ENCODE data around the gene MEPCE. TPM values are rescaled to one million over a fixed set of nuclear protein-coding genes. Genes with fewer than 3 reads are reported as not detected.

MEPCE gene
- polyA plus RNA-seq, 4 donors, result 54.8 to 61.7 (median 56.9) TPM

DNA sequence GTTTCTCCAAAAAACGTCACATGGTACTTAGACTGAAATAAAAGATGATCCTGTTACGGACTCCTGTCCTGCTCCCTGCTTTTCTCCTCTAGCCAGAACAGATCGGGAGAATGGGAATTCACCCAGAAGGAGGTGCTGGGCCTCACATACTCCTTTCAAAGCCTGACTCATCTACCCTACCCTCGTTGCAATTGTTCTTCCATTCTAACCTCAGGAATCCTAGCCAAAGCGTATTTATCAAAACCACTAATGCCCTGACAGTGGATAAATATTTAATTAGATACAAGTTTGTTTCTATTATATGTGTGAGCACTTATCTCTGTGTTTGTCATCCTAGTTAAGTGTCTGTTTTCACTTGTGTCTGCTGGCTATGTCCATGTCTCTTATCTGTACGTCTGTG is 22.9 kb upstream of the MEPCE start:
- no peak for DNase-seq (ENCODE audit: low read depth in 4 of 4, low spot score in 3 of 4)

DNA sequence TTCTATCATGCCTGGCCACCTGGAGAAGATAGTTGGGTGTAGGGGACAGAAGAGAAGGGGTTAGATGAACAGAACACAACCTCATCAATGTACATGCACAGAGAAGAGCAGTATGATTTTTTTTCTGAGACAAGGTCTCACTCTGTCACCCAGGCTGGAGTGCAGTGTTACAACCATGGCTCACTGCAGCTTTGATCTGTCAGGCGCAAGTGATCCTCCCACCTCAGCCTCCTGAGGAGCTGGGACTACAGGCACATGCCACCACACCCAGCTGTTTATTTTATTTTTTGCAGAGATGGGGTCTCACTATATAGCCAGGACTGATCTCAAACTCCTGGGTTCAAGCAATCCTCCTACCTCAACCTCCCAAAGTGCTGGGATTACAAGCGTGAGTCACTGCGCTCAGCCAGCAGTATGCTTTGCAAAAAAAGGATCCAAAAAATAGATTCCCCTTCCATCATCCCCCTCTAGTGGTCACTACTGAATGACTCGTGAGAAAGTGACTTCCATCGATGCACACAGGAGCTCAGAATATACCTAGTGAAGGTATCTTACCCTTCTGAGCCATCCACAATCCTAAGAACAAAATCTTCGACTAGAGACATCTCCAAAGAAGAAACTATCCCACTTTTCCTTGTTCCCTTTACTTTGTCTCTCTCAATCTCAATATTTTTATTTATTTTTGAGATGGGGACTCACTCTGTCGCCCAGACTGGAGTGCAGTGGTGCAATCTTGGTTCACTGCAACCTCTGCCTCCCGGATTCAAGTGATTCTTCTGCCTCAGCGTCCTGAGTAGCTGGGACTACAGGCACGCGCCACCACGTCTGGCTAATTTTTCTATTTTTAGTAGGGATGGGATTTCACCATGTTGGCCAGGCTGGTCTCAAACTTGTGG is 22.1 kb upstream of the MEPCE start:
- DNase-seq (ENCODE audit: low read depth in 4 of 4, low spot score in 3 of 4), result peak in 3 of 4 donors; percentile 29 to 47 (median 47)

DNA sequence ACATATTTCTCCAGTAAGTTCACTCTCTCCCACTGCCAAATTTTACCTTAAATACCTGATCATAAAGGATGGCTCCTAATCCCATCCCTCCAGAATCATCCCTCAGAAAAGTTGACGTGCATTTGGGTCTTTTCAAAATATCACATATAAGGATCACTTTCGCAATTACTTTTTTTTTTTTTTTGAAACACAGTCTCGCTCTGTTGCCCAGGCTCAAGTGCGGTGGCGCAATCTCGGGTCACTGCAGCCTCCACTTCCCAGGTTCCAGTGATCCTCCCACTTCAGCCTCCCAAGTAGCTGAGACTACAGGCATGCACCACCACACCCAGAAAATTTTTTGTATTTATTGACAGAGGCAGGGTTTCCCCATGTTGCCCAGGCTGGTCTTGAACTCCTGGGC is 18.5 kb upstream of the MEPCE start:
- DNase-seq (ENCODE audit: low read depth in 4 of 4, low spot score in 3 of 4), result no peak

DNA sequence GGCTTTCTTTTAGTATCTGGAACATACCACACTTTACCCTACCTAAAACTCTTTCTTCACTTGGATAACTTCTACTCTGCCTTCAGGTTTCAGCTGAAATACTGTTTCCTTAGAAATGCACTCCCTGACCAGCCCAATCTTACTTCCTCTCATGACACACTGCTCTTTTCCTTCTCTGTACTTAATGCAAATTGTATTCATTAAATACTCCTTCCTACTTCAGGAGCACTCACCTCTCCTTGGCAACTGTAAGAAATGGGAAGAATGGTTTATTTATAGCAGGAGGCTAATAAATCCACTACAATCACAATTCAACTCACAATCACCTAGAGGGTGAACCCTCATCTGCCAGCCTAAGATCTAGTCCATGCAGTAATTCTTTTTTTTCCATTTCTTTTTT is 16.3 kb upstream of the MEPCE start:
- DNase-seq (ENCODE audit: low read depth in 4 of 4, low spot score in 3 of 4), result no peak

DNA sequence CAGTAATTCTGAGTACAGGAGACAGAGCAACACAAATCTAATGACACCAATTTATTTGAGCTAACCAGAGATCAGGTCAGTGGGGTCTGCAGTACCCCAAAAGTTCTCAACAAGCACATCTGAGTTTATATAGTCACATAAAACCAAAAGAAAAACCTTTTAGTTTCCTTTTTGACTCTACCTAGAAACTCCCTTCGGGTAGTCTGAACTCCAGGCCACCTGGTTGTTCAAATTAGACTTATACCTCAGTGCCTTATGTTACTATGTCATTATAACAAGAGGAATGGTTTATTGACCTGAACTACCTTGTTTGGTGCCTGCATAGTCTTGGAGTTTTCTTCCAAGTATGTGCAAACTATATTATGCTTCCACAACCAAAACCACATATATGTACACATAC is 15.7 kb upstream of the MEPCE start:
- DNase-seq (ENCODE audit: low read depth in 4 of 4, low spot score in 3 of 4), result no peak

DNA sequence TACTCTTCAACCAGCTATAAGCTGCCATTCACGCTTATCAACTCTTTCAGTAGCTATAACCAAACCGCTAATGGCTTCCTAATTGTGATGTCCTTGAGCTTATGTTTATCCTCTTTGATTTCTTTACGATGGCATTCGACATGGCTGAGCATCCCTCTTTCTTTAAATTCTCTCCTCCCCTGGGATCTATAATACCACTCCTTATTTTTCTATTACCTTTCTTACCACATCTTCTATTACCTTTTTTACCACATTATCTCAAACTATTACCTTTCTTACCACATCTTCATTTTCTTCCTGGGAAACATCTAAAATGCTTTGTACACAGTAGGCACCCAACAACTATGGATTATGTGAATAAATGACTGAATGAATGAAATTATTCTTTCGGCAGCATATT is 14.2 kb upstream of the MEPCE start:
- no peak for DNase-seq (ENCODE audit: low read depth in 4 of 4, low spot score in 3 of 4)

DNA sequence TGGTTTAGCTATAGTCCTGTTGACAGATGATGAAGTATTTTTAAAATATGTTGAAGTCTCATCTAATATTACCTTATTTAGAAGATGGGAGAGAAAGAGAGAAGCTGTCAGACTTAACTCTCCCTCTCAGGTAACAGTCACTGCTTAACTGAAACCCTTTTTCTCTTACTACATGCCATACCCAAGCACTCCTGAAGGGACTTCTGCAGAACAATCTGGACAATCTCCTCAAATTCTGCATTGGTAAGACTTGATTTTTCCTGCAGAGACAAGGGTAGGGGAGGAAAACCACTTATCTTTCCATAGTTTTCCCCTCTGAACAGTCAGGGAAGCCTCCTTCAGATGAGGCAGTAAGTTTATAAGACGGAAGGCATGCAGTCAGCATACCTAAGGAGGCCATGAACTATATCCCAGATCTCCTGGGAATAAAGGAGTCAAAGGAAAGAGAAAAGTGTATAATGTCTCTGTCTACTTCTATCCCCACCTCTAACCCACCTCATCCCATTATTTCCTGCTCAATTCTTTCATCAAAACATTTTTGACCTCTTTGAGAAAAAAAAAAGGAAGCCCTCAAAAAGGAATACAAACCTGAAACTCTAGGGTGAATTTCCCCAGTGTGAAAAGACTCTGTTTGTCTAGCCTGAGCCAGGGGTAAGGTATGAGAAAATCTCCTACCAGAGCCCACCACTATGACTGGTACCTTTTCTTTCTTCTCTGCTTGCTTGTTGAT is 10.5 kb upstream of the MEPCE start:
- no peak for DNase-seq (ENCODE audit: low read depth in 4 of 4, low spot score in 3 of 4)

DNA sequence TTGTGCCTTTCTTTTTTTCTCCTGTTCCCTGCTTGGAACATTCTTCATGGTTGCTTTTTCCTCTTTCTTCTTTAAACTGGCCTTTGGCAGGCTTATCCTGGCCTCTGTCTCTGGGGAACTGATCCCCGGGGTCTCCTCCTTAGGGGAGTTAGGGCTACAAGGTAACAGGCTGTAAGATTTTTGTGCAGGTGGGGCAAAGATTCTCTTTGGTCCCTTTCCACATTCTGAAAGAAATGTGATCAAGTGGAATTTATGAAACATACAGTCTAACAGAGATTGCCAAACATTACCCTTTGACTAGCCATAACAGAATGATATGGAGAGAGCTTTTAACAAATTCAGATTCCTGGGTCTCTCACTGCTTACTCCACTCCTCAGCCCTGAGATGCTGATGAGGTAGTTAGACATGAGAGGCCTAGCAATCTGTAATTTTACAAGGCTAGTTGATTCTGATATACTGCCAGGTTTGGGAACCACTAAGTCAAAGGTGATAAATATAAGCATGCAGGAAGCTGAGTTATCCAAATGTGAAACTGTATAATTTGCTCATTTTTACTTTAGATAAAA is 9.9 kb upstream of the MEPCE start:
- DNase-seq (ENCODE audit: low read depth in 4 of 4, low spot score in 3 of 4), result no peak

DNA sequence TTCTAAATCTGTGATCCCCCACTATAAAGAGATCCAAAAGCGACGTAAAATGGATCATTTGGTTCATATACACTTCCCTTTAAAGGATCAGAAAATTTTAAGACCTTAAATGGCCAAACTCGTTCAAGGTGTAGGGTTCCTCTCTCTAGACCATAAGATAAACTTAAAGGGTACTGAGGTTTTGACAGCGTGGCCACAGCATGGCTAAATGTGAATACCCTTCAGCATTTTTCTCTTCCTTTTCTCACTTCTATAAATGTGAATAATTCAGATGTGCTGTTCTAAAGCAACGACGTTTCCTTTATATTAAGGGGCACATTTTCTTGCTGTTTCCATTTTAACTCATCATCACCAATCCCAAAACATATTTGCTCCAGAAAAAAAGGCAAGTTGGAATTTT is 6.3 kb upstream of the MEPCE start:
- no peak for DNase-seq (ENCODE audit: low read depth in 4 of 4, low spot score in 3 of 4)

DNA sequence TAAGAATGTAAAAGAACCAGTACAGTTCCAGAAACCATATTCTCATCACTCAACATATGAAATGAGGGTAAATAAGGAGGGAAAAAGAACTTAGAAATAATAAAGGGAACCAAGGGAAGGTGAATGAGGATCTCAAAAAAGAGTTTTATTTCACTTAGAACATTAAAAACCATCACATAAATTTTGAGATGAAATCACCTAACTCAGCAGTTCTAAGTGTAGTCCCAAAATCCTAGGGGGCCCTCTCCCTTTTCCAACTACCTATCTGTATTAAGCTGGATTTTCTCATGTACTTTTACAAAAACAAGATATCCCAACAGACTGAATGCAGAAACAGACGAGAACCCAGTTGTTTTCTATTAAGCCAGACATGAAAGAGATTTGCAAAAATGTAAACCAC is 4.3 kb upstream of the MEPCE start:
- DNase-seq (ENCODE audit: low read depth in 4 of 4, low spot score in 3 of 4), result no peak

DNA sequence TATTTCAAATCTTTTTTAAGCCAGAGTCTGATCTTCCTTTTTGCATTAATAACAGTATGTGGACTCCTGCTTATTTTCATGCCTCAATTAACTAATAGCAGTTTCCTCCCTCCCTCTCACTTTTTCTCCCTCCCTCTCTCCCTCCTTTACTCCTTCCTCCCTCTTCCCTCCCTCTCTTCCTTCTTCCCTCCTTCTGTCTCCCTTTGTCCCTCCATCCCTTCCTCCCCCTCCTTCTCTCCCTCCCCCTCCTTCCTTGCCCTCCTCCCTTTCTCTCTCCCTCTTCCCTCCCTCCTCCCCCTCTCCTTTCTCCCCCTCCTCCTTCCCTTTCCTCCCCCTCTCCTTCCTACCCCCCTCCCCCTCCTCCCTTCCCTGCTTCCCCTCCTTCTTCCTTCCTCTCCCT is 3.1 kb upstream of the MEPCE start:
- DNase-seq (ENCODE audit: low read depth in 4 of 4, low spot score in 3 of 4), result no peak

DNA sequence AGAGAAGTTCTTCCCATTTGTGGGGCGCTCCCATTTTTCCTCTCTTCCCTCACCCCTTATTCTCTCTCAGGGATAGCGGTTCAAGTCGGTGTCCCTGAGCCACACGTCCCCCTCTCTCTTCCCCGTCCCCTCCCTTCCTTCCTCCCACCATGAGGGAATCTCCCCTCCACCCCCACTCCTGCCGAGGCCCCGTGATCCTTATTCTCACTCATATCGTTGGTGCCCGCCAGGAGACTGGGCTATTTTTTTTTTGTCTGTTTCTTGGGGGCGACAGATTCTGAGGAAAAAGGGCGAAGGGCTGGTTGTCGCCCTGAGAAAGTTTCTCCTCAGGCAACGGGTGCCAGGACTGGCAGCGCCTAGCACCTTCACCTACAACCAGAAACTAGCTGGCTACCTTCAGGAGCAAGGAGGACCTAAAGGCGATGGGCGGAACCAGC is 1.9 kb upstream of the MEPCE start:
- DNase-seq (ENCODE audit: low read depth in 4 of 4, low spot score in 3 of 4), result no peak

DNA sequence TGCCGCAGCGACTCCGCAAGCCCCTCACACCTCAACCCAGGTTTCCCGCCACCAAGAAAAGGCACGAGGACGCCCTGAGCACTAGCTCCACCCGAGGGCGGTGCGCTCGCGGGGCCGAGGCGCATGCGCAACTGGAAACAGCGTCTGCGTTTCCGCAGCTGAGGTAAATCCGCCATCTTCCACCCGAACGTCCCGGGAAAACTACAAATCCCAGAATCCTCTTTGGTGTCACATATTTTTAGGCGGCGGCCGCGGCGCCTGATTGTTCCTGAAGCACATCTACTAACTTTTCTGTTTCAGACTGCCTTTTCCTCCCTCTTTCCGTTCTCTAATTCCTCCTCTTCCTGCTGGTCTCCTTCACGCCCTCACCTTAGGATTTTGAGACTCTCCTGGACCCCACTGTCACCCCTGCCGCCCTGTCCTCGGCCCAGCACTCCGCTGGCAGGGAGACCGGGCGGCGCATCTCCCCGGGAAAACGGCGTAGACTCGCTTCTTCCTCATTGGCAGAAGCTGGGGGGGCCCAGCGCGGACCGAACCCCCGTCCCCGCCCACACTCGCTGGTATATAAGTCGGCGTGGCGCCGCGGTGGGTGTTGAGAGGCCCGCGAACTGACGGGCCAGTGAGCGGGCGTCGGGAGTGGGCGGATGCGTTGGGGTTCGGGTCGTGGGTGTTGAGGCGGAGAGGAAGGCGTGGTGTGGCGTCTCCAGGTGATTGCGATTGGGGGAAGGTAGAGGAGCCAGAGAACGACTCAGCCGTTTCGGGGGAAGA is 1.2 kb upstream of the MEPCE start, which contains the start of gene ZCWPW1:
Gene ZCWPW1 (minus strand): TSS at position 505 of the 768 bp plus-strand sequence. CDS start 8,054 bp downstream, outside the sequence.
- DNase-seq (ENCODE audit: low read depth in 4 of 4, low spot score in 3 of 4), result peak; percentile 94 to 96 (median 96)

DNA sequence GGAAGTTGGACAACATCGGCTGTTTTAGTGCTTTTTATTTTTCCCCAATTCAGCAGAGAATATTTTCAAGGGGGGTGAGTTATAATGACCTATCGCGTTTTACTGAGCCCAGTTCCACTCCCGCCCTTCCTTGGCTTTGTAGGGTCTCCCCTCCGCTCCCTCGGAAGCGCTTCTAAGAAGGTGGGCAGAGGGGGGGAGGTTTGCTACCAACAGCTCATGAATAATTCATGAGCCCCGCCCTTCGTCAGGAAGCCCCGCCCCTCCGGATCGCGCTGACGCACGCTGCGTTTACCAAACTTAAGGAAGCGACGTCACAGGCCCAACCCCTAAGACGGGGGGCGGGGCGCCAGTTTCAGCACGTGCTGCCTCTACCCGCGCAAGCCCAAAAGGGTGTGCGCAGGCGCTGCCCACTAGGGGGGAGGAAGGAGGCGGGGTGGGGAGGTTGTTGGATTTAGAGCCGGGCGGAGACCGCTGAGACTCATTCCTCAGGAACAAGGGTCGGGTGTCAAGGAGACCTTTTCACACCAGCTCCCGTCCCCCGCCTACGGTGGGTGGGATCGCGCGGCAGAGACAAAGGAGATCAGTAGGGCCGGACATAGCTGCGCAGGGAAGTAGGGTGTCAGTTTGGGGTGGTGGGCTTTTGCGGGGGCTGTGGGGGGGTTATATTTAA is 529 bp upstream of the MEPCE start:
- DNase-seq (ENCODE audit: low read depth in 4 of 4, low spot score in 3 of 4), result peak; percentile 99 to 100 (median 100)

DNA sequence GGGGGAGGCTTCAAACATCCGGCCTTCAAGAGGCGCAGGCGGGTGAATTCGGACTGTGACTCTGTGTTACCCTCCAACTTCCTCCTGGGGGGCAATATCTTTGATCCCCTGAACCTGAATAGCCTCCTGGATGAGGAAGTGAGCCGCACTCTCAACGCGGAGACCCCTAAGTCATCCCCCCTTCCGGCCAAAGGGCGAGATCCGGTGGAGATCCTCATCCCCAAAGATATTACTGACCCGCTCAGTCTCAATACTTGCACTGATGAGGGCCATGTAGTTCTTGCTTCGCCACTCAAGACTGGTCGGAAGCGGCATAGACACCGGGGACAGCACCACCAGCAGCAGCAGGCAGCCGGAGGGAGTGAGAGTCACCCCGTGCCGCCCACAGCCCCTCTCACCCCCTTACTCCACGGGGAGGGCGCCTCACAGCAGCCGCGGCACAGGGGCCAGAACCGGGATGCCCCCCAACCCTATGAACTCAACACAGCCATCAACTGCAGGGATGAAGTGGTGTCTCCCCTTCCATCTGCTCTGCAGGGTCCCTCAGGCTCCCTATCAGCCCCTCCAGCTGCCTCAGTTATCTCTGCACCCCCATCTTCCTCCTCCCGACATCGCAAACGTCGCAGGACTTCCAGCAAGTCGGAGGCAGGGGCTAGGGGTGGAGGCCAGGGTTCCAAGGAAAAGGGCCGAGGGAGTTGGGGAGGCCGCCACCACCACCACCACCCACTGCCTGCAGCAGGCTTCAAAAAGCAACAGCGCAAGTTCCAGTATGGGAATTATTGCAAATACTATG is 1.1 kb downstream of the MEPCE start:
- no peak for DNase-seq (ENCODE audit: low read depth in 4 of 4, low spot score in 3 of 4)

DNA sequence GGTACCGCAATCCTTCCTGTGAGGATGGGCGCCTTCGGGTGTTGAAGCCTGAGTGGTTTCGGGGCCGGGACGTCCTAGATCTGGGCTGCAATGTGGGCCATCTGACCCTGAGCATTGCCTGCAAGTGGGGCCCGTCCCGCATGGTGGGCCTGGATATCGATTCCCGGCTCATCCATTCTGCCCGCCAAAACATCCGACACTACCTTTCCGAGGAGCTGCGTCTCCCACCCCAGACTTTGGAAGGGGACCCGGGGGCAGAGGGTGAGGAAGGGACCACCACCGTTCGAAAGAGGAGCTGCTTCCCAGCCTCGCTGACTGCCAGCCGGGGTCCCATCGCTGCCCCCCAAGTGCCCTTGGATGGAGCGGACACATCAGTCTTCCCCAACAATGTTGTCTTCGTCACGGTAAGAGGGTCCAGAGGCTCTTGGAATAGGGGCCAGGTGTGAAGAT is 1.7 kb downstream of the MEPCE start:
- DNase-seq (ENCODE audit: low read depth in 4 of 4, low spot score in 3 of 4), result no peak

DNA sequence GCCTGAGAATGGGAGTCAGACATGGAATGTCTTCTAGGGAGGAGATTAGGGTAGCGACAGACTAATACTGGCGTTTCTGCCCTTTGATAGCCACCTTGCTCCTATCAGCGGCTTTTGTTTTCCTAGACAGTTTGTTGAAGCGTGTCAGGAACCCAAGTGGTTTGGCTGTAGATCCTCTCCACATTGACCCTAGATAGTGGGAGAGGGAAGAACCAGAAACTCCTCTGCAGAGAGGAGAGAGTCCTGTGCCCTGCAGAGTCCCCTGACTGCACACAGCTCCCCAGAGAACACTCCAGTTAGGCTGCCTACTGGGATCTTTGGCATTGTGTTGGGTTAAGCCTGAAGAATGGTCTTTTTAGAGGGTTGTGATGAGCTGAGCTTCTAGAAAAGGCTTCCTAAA is 2.4 kb downstream of the MEPCE start:
- DNase-seq (ENCODE audit: low read depth in 4 of 4, low spot score in 3 of 4), result no peak

DNA sequence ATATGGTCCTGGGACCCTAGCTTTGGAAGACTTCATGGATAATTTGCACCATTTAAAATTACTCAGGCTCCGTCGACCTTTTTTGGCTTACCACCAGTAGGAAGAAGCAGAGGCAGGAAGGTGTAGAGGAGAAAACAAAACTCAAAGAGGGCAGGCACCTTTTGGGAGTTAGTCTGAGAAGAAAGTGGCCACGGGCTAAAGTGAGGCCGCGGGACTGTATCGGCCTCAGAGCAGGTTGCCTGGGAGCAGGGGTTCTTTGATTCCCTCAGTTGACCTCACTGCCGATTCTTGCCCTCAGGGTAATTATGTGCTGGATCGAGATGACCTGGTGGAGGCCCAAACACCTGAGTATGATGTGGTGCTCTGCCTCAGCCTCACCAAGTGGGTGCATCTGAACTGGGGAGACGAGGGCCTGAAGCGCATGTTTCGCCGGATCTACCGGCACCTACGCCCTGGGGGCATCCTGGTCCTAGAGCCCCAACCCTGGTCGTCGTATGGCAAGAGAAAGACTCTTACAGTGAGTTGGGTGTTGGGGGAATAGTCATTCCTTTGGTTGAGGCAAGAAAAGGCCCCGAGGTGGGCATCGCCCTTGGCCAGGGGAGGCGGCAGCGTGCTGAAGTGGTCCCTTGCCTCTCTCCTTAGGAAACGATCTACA is 3.1 kb downstream of the MEPCE start:
- DNase-seq (ENCODE audit: low read depth in 4 of 4, low spot score in 3 of 4), result no peak

DNA sequence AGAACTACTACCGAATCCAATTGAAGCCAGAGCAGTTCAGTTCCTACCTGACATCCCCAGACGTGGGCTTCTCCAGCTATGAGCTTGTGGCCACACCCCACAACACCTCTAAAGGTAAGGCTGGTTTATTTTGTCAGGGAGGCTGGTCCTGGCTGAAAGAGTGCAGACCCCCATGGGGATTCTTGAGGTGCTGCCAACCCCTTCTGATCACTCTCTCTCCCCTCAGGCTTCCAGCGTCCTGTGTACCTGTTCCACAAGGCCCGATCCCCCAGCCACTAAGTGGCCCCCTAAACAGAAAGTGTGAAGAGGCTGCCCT is 3.6 kb downstream of the MEPCE start:
- no peak for DNase-seq (ENCODE audit: low read depth in 4 of 4, low spot score in 3 of 4)
